CD4-positive, CD25-positive, alpha-beta regulatory T cell (primary cell): ENCODE measurements around the gene DSCAM. TPM values are rescaled to one million over a fixed set of nuclear protein-coding genes. Genes with fewer than 3 reads are reported as not detected.

ENCODE experiments used
- ATAC-seq, 2 donors: fragments of 150-1000 bp; cut with Tn5 transposase; one replicate each; pipeline ENCODE4 v1.10.0; 2021; ENCODE audit warnings: low read depth in 2 of 2, moderate number of reproducible peaks in 2 of 2, moderate library complexity in 1 of 2
- DNase-seq, 3 donors: peaks; one replicate each; pipeline versions ENCODE4 v3.0.0 to v3.0.0-alpha.2; 2012 to 2022; ENCODE audit warnings: mixed read lengths in 1 of 3
- H3K27ac ChIP-seq: one replicate; pipeline ENCODE4 v1.7.0; 2013; ENCODE audit warnings: mild to moderate bottlenecking, low read length; ENCODE audit not compliant: insufficient read depth, poor library complexity, severe bottlenecking
- H3K27me3 ChIP-seq: one replicate; pipeline ENCODE4 v1.7.0; 2013; ENCODE audit warnings: low read length; ENCODE audit not compliant: control insufficient read depth, insufficient read depth
- H3K36me3 ChIP-seq: one replicate; pipeline ENCODE4 v1.7.0; 2013; ENCODE audit warnings: mild to moderate bottlenecking, low read length, moderate library complexity; ENCODE audit not compliant: control insufficient read depth, insufficient read depth
- H3K4me1 ChIP-seq: 2 replicates; pipeline ENCODE4 v1.7.0; 2013; ENCODE audit warnings: mild to moderate bottlenecking, low read length; ENCODE audit not compliant: insufficient read depth, control insufficient read depth, poor library complexity, severe bottlenecking
- H3K4me3 ChIP-seq: one replicate; pipeline ENCODE4 v1.7.0; 2013; ENCODE audit warnings: low read depth, mild to moderate bottlenecking, low read length, moderate library complexity
- H3K9me3 ChIP-seq, 2 experiments: 1 replicate in 1 of 2; 2 replicates in 1 of 2; pipeline ENCODE4 v1.7.0; 2013; ENCODE audit warnings: low read length in 2 of 2, mild to moderate bottlenecking in 1 of 2, moderate library complexity in 1 of 2; ENCODE audit not compliant: control insufficient read depth in 2 of 2
- H3K27ac Mint-ChIP-seq, 3 donors: one replicate each; pipeline ENCODE4 v1.8.0; 2020 to 2022; ENCODE audit warnings: mild to moderate bottlenecking in 3 of 3, mixed read lengths in 3 of 3, moderate library complexity in 2 of 3
- H3K27me3 Mint-ChIP-seq: one replicate; pipeline ENCODE4 v1.8.0; 2022; ENCODE audit warnings: mild to moderate bottlenecking, mixed read lengths
- H3K36me3 Mint-ChIP-seq: one replicate; pipeline ENCODE4 v1.8.0; 2020; ENCODE audit warnings: mixed read lengths
- H3K4me1 Mint-ChIP-seq, 4 donors: one replicate each; pipeline ENCODE4 v1.8.0; 2020 to 2022; ENCODE audit warnings: mixed read lengths in 4 of 4, mild to moderate bottlenecking in 1 of 4
- H3K4me3 Mint-ChIP-seq, 4 donors: one replicate each; pipeline ENCODE4 v1.8.0; 2020 to 2022; ENCODE audit warnings: mild to moderate bottlenecking in 4 of 4, mixed read lengths in 4 of 4, moderate library complexity in 3 of 4
- H3K9me3 Mint-ChIP-seq, 7 donors: one replicate each; pipeline ENCODE4 v1.8.0; 2020 to 2022; ENCODE audit warnings: mixed read lengths in 7 of 7, mild to moderate bottlenecking in 3 of 7, moderate library complexity in 2 of 7
- polyA plus RNA-seq, 4 donors: library from polyadenylated mRNA; unstranded; fragments of 300-500 nt; fragmentation: Illumina TruSeq; gene quantifications; one replicate each; pipeline ENCODE4 v1.2.3, GENCODE V29; 2021
- total RNA-seq: library from RNA; stranded (reverse); gene quantifications from one replicate; pipeline ENCODE4 v1.2.3, GENCODE V29; 2022

DSCAM gene
- total and polyA plus RNA-seq, 5 donors from 2014 or later, result not detected

DNA sequence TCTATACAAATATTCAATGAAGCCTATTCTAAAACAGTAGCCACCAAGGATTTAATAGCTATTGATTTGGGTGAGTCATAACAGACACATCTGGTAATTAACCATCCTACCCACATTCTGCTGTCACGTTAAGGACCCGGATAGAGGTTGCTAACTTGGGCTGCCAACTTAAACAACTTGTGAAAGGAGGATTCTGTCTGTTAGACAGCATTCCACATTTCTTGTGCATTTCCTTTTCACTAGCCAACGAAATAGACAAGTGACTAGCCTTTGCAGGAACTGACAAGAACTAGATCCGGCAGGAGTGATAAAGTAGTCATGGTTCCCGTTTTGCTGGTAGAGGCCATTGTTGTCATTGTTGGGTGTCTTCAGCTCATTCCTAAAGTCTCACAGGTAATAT is 9.5 kb downstream of the DSCAM start:
- H3K27me3 ChIP-seq, result no peaks in the 10 kb centered on the region
- no peaks in the 10 kb centered on the region for H3K4me1 ChIP-seq
- ATAC-seq (no peak), DNase-seq (no peak)
- Mint-ChIP-seq H3K36me3 (no peaks in the 10 kb centered on the region), H3K4me1 (no peaks in the 10 kb centered on the region), H3K4me3 (no peak overlapping the region), H3K27me3 (peaks cover 6% of the 10 kb centered on the region), H3K9me3 (peaks cover 0 to 4% (median 0%) of the 10 kb centered on the region in 7 donors), H3K27ac (no peak overlapping the region)
- no peak overlapping the region for H3K27ac ChIP-seq
- H3K36me3 ChIP-seq, result no peaks in the 10 kb centered on the region
- no peak overlapping the region for H3K4me3 ChIP-seq
- no peaks in the 10 kb centered on the region for H3K9me3 ChIP-seq

DNA sequence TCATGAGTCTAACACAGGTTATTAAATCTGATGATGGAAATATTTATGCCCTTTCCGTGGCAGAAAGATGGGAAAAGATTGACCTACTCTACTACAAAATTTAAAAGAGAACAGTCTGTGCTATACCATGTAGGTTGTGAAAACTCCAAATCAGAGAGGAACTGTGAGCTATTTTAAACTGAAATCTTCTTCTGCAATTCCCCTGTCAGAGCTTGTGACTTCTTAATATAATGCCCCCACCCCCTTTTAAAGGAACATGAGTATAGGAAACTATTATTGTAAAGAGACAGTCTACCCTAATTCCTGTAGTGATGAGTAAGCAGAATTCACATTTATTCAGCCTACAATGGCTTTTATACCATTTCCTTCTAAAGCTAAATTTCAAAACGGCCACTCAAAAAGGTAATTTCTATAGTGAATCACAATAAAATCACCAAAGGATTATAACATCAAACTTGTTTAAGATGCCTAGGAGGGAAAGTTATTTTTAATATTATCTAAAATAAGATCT is 11.7 kb downstream of the DSCAM start:
- Histone ChIP-seq H3K9me3 (no peaks in the 10 kb centered on the region), H3K27ac (no peak overlapping the region), H3K4me1 (no peaks in the 10 kb centered on the region), H3K4me3 (no peak overlapping the region), H3K27me3 (no peaks in the 10 kb centered on the region), H3K36me3 (no peaks in the 10 kb centered on the region)
- H3K9me3 Mint-ChIP-seq, result peaks cover 0 to 6% (median 1%) of the 10 kb centered on the region in 7 donors
- no peak overlapping the region for H3K4me3 Mint-ChIP-seq
- no peak for ATAC-seq
- DNase-seq, result no peak
- H3K27ac Mint-ChIP-seq, result no peak overlapping the region
- peaks cover 6% of the 10 kb centered on the region for H3K27me3 Mint-ChIP-seq
- no peaks in the 10 kb centered on the region for H3K4me1 Mint-ChIP-seq
- no peaks in the 10 kb centered on the region for H3K36me3 Mint-ChIP-seq

DNA sequence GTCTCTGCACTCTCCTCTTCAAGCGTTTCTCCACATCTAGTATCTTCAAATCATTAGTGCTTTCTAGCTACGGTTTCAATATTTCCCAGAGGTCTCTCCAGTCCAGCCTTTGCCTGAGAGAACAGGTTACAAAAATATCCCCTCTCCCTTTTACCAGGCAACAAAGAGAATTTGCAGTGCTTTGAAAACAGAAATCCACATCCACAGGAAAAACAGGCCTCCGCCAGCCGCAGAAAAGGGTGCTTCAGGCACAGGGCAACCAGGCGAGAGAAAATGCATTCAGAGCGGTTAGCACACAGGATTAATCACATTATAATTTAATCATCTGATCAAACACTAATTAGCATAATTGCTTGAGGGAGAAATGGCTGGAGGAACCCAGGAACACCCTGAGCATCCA is 13.8 kb downstream of the DSCAM start:
- H3K4me3 ChIP-seq, result no peak overlapping the region

DNA sequence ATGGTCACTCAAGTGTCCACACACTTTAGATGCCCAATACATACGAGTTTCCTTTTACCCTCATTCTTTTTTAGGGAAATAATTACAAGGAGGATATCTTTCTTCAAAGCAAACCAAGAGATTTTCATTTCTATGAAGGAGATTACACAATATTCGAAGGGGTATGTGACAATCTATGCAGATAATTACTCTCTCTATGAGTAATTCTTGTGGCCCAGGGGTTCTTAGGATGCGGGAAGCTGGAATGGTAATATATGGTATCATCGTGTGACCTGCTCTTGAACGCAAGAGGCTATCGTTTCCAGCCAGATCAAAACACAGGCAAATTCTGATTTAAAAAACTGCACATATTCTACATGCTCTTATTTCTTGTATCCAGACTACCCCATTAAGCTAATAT is 14.6 kb downstream of the DSCAM start:
- Mint-ChIP-seq H3K36me3 (no peaks in the 10 kb centered on the region), H3K27ac (no peak overlapping the region), H3K9me3 (peaks cover 0 to 9% (median 1%) of the 10 kb centered on the region in 7 donors), H3K4me1 (no peaks in the 10 kb centered on the region), H3K4me3 (no peak overlapping the region), H3K27me3 (no peaks in the 10 kb centered on the region)
- DNase-seq, result no peak
- no peak for ATAC-seq
- H3K4me1 ChIP-seq, result no peaks in the 10 kb centered on the region
- H3K27ac ChIP-seq, result no peak overlapping the region
- H3K36me3 ChIP-seq, result no peaks in the 10 kb centered on the region
- no peak overlapping the region for H3K4me3 ChIP-seq
- peaks cover 0 to 3% of the 10 kb centered on the region in 2 experiments for H3K9me3 ChIP-seq
- no peaks in the 10 kb centered on the region for H3K27me3 ChIP-seq

More for the DNA sequence above, 13.8 kb downstream of the DSCAM start:
- peaks cover 0 to 9% (median 0%) of the 10 kb centered on the region in 7 donors for H3K9me3 Mint-ChIP-seq
- H3K4me1 Mint-ChIP-seq, result no peaks in the 10 kb centered on the region
- H3K27me3 Mint-ChIP-seq, result no peaks in the 10 kb centered on the region
- DNase-seq (no peak), ATAC-seq (no peak)
- no peaks in the 10 kb centered on the region for H3K4me1 ChIP-seq
- no peaks in the 10 kb centered on the region for H3K36me3 ChIP-seq
- no peak overlapping the region for H3K4me3 Mint-ChIP-seq
- H3K27ac ChIP-seq, result no peak overlapping the region
- peaks cover 0 to 3% of the 10 kb centered on the region in 2 experiments for H3K9me3 ChIP-seq
- H3K36me3 Mint-ChIP-seq, result no peaks in the 10 kb centered on the region
- no peaks in the 10 kb centered on the region for H3K27me3 ChIP-seq
- no peak overlapping the region for H3K27ac Mint-ChIP-seq

DNA sequence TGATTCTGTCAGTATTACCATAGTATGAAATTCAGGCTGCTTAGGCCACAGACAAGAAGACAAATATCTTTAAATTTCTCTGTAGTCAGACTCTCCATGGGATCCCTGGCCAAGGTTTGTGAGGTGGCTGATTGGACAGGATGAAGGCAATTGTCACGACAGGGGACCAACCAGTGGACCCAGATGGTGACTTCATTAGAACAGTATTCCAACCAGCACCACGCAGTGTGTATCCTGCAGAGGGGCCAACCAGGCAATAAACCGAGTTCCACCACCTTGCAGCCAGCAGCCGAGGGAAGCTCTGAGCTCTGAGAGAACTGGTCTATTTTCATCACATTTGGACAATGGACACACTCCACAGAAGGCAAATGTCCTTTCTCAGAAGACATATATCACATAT is 16.1 kb downstream of the DSCAM start:
- Mint-ChIP-seq H3K4me3 (no peak overlapping the region), H3K4me1 (no peaks in the 10 kb centered on the region), H3K9me3 (peaks cover 0 to 14% (median 2%) of the 10 kb centered on the region in 7 donors), H3K27ac (no peak overlapping the region), H3K27me3 (no peaks in the 10 kb centered on the region), H3K36me3 (no peaks in the 10 kb centered on the region)
- DNase-seq (no peak), ATAC-seq (no peak)
- Histone ChIP-seq H3K4me1 (no peaks in the 10 kb centered on the region), H3K27ac (no peak overlapping the region), H3K27me3 (no peaks in the 10 kb centered on the region), H3K4me3 (no peak overlapping the region), H3K9me3 (peaks cover 0 to 3% of the 10 kb centered on the region in 2 experiments), H3K36me3 (no peaks in the 10 kb centered on the region)

DNA sequence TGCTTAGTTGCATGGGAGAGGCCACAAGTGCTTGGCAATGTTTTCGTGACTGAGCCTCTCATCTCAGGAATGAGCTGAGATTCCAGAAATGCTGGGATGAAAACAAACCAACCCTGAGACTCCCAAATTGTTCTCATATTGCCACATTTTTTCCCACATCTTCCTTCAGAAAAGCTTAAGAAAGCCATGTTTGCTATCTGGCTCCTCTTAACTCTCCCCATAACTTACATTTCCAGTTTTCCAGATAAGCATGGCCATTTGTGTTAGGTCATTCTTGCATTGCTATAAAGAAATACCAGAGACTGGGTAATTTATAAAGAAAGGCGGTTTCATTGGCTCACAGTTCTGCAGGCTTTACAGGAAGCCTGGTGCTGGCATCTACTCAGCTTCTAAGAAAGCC is 17.2 kb downstream of the DSCAM start:
- Mint-ChIP-seq H3K4me1 (no peaks in the 10 kb centered on the region), H3K27ac (no peak overlapping the region), H3K4me3 (no peak overlapping the region), H3K9me3 (peaks cover 0 to 14% (median 2%) of the 10 kb centered on the region in 7 donors), H3K36me3 (no peaks in the 10 kb centered on the region), H3K27me3 (no peaks in the 10 kb centered on the region)
- no peaks in the 10 kb centered on the region for H3K4me1 ChIP-seq
- H3K27me3 ChIP-seq, result no peaks in the 10 kb centered on the region
- DNase-seq (no peak), ATAC-seq (no peak)
- H3K4me3 ChIP-seq, result no peak overlapping the region
- H3K9me3 ChIP-seq, result peaks cover 0 to 3% of the 10 kb centered on the region in 2 experiments
- H3K27ac ChIP-seq, result no peak overlapping the region
- H3K36me3 ChIP-seq, result no peaks in the 10 kb centered on the region

DNA sequence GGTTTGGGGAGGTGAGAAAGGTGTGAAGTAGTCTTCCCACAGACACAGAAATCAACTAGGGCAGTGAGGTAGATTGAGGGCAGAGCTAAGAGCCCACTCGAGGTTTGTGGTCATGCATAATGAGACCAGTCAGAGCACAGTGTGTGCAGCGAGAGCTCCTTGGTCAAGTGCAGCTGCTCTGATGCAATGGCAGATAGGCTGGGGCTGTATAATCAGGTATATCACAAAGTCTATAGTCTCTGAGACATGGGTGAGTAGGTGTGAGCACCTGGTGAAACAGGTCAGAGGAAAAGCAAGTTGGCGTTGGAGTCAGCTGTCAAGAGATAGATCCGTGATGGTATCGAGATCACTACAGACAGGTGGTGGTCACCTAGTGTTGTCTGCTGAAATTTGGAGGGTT is 17.6 kb downstream of the DSCAM start:
- H3K4me1 ChIP-seq, result no peaks in the 10 kb centered on the region
- H3K4me1 Mint-ChIP-seq, result no peaks in the 10 kb centered on the region
- H3K36me3 Mint-ChIP-seq, result no peaks in the 10 kb centered on the region
- no peaks in the 10 kb centered on the region for H3K27me3 ChIP-seq
- peaks cover 0 to 3% of the 10 kb centered on the region in 2 experiments for H3K9me3 ChIP-seq
- no peaks in the 10 kb centered on the region for H3K36me3 ChIP-seq
- no peak overlapping the region for H3K4me3 Mint-ChIP-seq
- no peak overlapping the region for H3K27ac Mint-ChIP-seq
- peaks cover 0 to 14% (median 3%) of the 10 kb centered on the region in 7 donors for H3K9me3 Mint-ChIP-seq
- no peak overlapping the region for H3K27ac ChIP-seq
- no peaks in the 10 kb centered on the region for H3K27me3 Mint-ChIP-seq
- DNase-seq, result no peak
- no peak overlapping the region for H3K4me3 ChIP-seq
- no peak for ATAC-seq

DNA sequence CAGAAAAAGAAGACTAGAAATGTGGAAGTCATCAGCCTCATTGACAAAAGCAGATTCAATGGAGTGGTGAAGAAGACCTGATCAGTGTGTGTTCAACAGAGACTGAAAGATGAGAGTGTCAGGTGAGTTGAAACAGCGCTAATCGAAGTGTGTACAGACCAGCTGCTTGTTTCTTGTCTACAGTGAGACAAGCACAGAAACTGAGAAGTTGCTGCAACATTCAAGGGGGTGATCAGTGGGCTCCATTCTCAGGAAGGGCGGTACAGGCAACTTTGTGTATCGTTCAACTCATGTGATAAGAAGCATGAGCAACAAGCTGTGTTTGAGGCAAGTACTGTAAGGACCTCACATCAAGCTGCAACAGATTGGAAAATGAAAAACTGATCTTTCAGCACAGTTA is 19.4 kb downstream of the DSCAM start:
- Mint-ChIP-seq H3K27me3 (no peaks in the 10 kb centered on the region), H3K4me1 (no peaks in the 10 kb centered on the region), H3K4me3 (no peak overlapping the region), H3K36me3 (no peaks in the 10 kb centered on the region), H3K27ac (peak overlapping the region in 1 of 3 donors; percentile 98), H3K9me3 (peaks cover 0 to 10% (median 5%) of the 10 kb centered on the region in 7 donors)
- peaks cover 0 to 3% of the 10 kb centered on the region in 2 experiments for H3K9me3 ChIP-seq
- no peaks in the 10 kb centered on the region for H3K36me3 ChIP-seq
- no peak for ATAC-seq
- no peaks in the 10 kb centered on the region for H3K4me1 ChIP-seq
- DNase-seq, result no peak
- no peaks in the 10 kb centered on the region for H3K27me3 ChIP-seq
- no peak overlapping the region for H3K4me3 ChIP-seq
- H3K27ac ChIP-seq, result no peak overlapping the region
